HG03558 (cell line): Measurements from ENCODE around the gene ADGRE2.
A peak's percentile ranks its signal among the peaks of the same experiment; 100 is the strongest.

Experiments used
- ATAC-seq: cut with Tn5 transposase; IDR thresholded peaks from one replicate; pipeline ENCODE4 v1.9.1; 2021; ENCODE audit warnings: moderate number of reproducible peaks; ENCODE audit not compliant: unreplicated experiment; ENCODE audit errors: extremely low read depth

Gene ADGRE2

DNA sequence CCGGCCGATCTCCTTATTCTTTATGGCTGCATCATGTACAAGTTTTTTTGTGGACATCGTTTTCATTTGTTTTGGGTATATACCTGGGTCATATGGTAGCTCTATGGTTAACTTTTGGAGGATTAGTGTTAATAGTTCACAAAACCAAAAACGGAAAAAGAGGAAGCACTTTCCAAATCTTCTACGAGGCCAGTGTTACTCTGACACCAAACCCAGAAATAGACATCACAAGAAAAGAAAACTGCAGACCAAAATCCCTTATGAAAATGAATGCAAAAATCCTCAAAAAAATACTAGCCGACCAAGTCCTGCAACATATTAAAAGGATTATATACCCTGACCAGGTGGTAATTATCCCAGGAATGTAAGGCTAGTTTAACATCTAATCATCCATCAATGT, 29.8 kb downstream of the ADGRE2 start:
- ATAC-seq, result no peak

DNA sequence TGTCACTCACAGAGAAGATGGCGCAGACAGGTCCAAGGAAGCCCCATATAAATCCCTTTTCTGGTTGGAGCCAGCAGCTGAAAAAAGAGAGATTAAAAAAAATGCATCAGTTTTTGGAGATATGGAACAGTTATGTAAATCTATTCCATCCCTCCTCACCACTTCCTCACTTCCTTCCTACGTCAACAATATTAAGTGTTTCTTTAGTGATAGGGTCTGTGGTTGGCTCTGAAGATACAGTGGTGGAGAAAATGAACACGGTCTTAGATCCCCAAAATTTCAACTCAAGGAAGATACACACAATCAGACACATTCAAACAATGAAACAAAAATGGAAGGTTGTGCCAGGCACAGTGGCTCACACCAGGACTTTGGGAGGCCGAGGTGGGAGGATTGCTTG, 31.5 kb downstream of the ADGRE2 start:
- no peak for ATAC-seq

DNA sequence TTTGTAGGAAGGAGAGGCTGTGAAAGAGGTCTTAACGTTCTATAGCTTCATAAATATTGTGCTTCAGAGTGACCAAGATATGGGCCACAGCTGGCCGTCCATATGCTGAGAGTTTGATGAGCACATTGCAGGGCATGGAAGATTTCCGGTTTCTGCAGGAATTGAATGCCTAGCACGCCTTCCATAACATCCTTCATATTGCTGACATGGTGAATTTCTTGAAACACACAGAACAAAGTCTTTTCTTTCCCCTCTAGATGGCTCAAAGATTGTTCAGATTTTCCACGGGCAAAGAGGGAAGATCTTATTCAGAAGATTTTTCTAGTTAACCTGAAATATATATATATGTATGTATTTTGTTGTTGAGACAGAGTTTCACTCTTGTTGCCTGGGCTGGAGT, 42.4 kb downstream of the ADGRE2 start:
- no peak for ATAC-seq

DNA sequence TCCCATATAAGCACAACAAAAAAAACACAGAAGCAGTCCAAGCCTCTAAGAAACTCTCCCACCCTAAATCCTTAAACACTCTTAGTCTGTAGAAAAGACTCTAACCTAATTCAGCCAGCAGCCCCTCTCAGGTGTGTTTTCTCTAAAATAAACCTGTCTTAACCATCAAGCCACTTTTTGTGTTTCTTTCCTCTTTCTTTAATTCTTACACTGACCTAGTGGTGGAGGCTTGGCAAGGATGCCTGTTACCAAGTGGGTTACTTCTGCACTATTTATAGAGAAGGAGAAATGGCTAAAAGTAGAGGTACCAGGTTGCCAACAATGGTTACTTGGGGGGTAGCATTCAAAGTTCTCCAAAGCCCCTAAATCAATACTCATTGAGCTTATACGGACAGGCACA, 44.8 kb downstream of the ADGRE2 start:
- ATAC-seq, result no peak

DNA sequence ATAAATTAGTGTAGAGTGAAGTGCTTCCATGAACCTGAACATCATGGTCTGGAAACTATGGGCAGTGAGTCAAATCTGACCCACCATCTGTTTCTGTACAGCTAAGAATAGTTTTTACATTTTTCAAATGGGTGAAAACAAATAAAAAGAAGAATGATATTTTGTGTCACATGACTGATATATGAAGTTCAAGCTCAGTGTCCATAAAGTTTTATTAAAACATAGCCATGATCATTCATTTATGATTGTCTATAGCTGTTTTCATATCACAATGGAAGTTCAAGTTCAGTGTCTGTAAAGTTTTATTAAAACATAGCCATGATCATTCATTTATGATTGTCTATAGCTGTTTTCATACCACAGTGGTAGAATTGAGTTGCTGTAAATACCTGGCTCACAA, 45.9 kb downstream of the ADGRE2 start:
- no peak for ATAC-seq

DNA sequence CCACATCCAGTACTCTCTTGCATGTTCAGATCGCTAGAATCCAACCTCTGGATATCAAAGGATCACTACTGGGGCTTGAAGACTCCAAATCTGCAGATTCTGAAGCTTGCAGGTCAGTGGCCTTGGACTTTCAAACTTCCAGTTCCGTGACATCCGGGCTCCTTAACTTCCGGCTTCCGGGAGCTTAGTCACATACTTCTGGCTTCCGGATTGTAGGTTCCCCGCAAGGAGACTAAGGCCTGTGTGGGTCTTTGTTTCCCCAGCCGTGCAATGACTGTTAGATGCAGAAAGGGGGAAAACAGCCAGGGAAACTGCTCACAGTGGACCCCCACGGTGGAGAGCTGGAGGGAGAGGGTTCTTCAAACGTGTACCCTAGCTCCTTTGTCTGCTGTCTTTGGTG, 47.2 kb downstream of the ADGRE2 start:
- ATAC-seq, result no peak

DNA sequence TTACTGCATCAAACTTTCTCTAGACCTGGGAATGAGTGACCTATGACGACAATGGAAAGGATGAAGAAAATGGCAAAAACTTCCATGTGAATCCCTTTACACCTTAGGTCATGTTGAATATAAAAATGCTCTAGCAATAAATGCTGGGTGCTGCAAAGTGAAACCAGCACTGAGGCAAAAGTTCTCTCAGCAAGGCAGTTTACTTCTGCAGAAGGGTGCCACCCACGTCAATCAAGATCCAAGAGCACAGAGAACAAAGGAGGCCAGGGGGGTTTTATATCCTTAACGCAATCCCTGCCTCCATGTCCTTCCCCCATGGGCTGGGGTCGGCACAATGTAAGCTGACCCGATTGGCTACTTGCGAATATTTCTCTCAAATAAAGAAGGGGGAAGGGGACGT, 49.8 kb downstream of the ADGRE2 start:
- no peak for ATAC-seq

DNA sequence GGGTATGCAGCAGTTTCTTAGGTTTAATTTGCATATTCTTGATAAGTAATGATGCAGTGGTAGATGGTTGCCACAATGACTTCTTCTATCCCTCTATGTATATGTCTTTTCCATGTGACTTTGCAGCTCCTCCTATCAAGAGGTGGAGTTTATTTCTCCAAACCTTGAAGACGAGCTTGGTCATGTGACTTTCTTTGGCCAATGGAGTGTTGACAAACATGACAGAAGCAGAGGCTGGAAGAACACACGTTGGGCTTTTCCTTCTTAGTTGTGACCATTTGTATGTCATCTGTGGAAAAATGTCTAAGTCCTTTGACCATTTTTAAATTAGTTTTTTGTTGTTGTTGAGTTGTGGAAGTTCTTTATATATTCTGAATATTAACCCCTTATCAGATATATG, 56.2 kb downstream of the ADGRE2 start:
- no peak for ATAC-seq

DNA sequence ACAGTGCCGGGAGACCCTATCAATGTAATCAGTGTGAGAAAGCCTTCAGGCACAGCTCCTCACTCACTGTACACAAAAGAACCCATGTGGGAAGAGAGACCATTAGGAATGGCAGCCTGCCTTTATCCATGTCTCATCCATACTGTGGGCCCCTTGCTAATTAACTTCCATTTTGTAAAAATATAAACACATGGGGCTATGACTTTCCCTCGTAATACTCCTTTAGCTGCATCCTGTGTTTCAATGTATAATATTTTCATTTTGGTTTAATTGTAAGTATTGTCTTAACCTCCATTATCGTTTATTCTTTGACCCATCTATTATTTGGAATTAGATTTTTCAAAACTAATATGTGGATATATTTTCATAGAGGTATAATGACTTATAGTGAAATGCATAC, 59.2 kb downstream of the ADGRE2 start:
- ATAC-seq, result no peak

DNA sequence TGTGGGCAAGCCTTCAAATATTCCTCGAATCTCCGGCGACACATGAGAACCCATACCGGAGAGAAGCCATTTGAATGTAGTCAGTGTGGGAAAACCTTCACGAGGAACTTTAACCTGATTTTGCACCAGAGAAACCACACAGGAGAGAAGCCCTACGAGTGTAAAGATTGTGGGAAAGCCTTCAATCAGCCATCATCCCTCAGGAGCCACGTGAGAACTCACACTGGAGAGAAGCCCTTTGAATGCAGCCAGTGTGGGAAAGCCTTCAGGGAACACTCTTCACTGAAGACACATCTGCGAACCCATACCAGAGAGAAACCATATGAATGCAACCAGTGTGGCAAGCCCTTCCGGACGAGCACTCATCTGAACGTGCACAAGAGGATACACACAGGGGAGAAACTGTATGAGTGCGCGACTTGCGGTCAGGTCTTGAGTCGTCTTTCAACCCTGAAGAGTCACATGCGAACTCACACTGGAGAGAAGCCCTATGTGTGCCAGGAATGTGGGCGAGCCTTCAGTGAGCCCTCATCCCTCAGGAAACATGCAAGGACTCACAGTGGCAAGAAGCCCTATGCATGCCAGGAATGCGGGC, 59.7 kb downstream of the ADGRE2 start:
- no peak for ATAC-seq

DNA sequence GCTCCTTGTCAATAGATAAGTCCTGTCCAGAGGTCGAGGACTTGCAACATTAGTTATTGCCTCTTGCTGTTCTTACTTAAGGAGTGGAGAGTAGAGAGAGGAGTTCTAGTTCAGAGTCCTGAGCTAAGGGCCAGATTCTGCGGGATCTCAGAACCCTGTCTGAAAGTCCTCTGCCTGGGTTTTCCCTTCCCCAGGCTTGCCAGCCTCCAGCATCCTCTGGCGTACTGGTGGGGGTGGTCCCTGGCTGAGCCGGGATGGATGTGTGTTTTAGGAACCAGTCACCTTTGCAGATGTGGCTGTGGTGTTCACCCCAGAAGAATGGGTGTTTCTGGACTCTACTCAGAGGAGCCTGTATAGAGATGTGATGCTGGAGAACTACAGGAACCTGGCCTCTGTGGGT, 62.5 kb downstream of the ADGRE2 start:
- no peak for ATAC-seq

DNA sequence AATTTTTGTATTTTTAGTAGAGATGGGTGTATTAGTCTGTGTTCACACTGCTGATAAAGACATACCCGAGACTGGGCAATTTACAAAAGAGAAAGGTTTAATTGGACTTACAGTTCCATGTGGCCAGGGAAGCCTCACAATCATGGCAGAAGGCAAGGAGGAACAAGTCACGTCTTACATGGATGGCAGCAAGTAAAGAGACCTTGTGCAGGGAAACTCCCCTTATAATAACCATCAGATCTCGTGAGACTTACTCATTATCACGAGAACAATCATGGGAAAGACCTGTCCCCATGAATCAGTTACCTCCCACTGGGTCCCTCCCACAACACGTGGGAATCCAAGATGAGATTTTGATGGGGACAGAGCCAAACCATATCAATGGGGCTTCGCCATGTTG, 73.9 kb downstream of the ADGRE2 start:
- no peak for ATAC-seq

DNA sequence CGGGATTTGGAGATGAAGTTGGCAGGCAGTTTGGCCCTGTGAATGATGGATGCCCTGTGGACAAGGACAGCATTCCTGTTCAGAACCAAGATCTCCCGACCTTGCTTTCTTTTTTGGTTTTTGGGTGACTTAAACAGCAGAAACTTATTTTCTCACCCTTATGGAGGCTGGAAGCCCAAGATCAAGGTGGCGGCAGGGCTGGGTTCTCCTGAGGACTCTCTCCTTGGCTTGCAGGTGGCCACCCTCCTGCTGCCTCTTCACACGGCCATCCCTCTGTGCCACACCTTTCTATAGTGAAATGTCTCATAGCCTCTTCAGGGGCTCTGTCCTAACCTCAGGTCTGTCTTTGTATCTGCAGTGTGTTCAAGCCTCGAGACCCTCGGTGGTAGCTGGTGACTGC, 74.5 kb downstream of the ADGRE2 start:
- no peak for ATAC-seq

DNA sequence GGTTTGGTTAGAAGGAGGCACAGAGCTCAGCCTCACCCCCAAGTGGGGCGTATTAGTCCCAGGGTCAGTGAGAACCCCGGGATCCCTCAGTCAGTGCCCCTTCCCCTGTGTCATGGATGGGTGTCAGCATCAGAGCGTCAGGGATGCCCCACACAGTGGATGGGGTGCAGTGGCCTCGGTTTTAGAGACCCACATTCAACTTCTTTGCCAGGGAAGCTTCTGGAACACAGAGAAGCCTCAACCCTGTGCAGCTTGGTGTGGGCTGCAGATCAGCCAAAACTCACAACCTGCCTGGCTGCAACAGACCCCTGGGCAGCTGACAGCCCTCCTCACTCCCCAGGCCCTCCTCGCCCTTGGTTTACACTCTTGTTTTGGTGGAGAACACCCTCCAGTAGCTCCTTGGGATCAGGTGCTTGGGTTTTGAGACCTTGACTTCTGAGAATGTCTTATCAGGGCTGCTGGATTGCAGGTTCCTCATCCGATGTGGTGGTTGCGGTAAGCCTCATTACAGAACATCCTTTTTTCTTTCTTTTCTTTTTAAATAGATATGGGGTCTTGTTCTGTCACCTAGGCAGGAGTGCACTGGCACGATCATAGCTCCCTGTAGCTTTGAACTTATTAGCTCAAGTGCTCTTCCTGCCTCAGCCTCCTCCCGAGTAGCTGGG, 77.5 kb downstream of the ADGRE2 start:
- no peak for ATAC-seq

DNA sequence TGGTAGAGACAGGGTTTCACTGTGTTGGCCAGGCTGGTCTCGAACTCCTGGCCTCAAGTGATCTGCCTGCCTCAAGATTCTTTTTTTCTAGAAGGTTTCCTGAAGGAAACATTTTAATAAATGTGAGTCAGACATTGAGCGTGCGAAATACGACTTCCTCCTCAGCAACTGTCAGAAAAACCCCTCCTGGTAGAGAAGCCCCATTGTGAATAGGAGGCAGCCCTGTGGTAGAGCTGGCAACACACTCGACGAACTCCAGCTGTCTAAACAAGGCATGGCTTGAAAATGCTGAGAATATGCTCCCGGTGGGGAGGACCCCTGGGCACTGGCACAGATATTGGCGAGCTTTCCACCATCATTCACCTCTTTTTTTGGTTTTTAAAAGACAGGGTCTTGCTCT, 78.7 kb downstream of the ADGRE2 start:
- no peak for ATAC-seq

DNA sequence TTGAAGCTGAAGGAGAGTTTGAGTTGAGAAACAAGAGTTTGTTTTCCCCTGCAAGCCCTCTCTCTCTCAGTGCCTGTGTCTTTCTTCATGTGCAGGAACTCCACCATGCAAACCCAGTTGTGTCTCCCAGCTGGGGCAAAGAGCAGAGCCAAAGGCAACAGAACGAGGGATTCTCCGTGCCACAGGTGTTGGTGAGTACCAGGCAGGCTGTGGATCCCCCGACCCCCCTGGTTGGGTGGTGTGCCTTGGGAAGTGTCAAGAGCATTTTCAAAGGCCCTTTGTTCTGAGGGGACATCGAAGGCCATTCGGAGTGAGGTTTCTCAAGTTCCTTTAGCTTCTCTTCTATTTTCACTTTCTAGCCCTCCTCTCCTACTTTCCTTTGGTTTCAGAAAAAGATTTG, 82.9 kb downstream of the ADGRE2 start:
- no peak for ATAC-seq

DNA sequence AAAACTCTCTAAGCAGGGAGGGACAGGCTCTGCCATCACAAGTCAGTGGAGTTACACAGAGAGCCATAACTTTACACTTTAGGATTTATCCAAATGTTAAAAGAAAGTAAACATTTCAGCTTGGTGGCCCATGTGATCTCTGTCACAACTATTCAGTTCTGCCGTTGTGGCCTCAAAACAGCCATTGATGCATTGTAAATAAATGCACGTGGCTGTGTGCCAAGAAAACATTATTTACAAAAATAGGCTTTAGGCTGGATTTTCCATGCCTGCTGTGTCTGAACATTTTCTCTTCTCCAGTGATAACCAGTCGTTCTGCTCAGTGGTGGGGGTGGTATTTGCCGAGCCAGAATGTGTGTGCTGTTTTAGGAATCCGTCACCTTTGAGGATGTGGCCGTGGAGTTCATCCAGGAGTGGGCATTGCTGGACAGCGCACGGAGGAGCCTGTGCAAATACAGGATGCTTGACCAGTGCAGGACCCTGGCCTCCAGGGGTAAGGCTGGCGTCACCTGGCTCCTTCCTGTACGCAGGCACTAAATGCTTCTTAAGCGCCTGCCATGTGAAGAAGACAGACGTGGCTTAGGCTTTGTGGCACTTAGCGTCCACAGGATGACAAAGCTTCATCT, 83.6 kb downstream of the ADGRE2 start:
- ATAC-seq, result no peak

DNA sequence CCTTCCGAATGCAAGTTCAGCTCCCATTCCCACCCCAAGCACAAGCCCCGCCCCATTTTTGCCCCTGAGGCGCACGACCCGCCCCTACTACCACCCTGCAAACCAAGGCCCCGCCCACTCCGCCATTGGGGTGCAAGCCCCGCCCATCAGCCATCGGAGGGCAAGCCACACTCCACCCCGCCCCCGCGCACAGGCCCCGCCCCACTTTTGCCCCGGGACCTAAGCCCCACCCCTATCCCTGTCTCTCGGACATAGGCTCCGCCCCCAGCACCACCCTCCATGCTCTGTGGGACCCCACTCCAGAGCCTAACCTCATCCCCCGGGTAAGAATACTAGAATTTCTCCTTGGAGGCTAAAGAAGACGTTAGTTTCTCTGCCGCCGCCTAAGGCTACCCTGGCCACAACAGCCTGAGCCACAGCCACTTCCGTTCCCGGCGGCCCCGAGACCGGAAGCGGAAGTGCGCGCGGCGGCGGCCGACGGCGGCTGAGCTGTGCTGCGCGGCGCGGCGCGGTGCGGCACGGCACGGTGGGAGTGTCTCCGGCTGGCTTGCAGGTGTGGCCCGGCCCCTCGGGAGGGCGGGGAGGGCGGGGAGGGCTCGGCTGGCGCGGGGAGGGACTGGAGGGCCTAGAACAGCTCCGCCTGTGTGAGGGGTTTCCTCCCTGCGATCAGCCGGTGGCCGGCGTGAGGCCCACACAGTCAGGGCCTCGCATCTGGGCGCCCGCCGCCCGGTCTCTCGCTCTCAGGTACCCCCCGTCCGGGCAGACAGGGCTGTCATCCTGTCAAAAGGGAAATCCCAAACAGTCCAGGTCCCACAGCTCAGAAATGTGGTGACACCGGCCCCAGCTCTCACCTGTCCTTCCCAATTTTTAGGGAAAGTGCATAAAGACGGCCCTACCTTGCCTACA, 88.5 kb downstream of the ADGRE2 start, which contains the start of gene ZNF333:
Gene ZNF333 (plus strand): TSS at position 451 of the 906 bp plus-strand sequence. CDS start 3,444 bp downstream, outside the sequence.
- ATAC-seq, result peak; percentile 72

DNA sequence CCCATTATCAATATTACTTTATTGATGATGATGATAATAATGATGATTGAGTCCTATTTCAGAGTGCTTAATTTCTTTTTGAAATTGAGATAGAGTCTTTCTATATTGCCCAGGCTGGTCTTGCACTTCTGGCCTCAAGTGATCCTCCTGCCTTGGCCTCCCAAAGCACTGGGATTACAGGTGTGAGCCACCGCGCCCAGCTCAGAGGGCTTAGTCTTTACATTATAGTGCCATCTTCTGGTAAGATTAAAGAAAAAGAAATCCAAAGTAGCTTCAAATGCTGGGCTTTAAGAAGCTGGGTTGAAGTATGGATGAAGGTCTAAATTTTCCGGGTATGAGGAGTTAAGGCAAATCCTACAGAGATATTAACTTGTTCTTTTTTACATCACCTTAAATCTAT, 91.9 kb downstream of the ADGRE2 start:
- no peak for ATAC-seq

DNA sequence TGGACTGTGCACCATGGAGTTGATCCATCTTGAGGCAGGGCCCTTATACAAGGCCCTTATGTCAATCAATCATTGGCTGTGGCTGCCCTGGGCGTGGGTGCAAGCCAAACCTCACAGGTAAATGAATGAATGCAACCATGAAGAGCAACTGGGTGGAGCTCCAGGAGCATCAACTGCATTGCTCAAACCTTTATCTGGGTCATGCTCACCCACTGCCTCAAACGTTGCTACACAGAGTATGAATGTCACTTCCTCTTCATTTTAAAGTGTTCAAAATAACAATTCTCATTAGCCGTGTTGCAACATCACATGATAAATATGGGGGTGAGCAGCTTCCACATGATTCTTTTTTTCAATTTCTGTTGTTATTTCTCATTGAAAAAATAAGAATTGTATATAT, 94.9 kb downstream of the ADGRE2 start:
- no peak for ATAC-seq
